Heart left ventricle (tissue), 13 donors: ENCODE data around the gene GGT6.

Experiments
- CTCF ChIP-seq, 12 donors: fragments of 200-600 bp; sonication (generic) in 4 of 12; IDR thresholded peaks; one replicate each; pipeline versions ENCODE4 v1.5.0 to v1.8.0; 2018 to 2022; ENCODE audit warnings: antibody characterized with exemption in 12 of 12, mild to moderate bottlenecking in 5 of 12
- POLR2A ChIP-seq, 2 donors: fragments of 450-650 bp; IDR thresholded peaks; one replicate each; pipeline ENCODE4 v1.6.1; 2017; ENCODE audit warnings: antibody characterized with exemption in 2 of 2, mild to moderate bottlenecking in 2 of 2, moderate library complexity in 2 of 2
- donor health status: ischemic (EF 13 %, LVEDD 7.1; RV severe dilation, severe dysfunction).
- donor health status: DM: no; HTN: yes; CAD: no.
- donor health status: DM: no; HTN: no; CAD: no.
- donor health status: ischemic (EF 25% LVEDD 6.9; RV normal size, moderate dysfunction).
- donor health status: ischemic (EF 25% LVEDD 5.7; RV mildly dilated, moderate dysfunction).
- donor health status: ischemic (EF 35%, LVEDD 5.7; RV mildly dilated, moderate dysfunction).
- donor health status: nonischemic (EF 11% LVEDD 7.7; RV severe dilation, severe dysfunction).
- donor health status: DM: yes; HTN: yes; CAD: no.
- donor health status: PGD.
- donor health status: ischemic (EF 29% LVEDD 5.4; RV normal size, mild dysfunction).
- donor health status: nonischemic (EF 23%, LVEDD 6.1; RV moderate dilation, normal function).

GRCh38 chr17:4510618-4510941, 49.8 kb downstream of the GGT6 start:
- TF ChIP-seq CTCF (IDR thresholded peaks at IDR 0.05) (no peak), POLR2A (IDR thresholded peaks at IDR 0.05) (no peak)
